Lower lobe of right lung (tissue), 2 donors: Measurements from ENCODE around the gene NTSR2. TPM values are rescaled to one million over a fixed set of nuclear protein-coding genes. Genes with fewer than 3 reads are reported as not detected.

Source experiments
- ATAC-seq, 2 donors: fragments of 200-7000 bp; cut with Tn5 transposase; one replicate each; pipeline ENCODE4 v1.9.1; 2020 to 2022; ENCODE audit warnings: mild to moderate bottlenecking in 2 of 2, moderate library complexity in 2 of 2
- DNase-seq: peaks from one replicate; pipeline ENCODE4 v3.0.0-alpha.2; 2020
- H3K27ac ChIP-seq: fragments of 200-600 bp; one replicate; pipeline ENCODE4 v1.8.0; 2022
- H3K27me3 ChIP-seq: fragments of 200-600 bp; one replicate; pipeline ENCODE4 v1.8.0; 2022; ENCODE audit warnings: low read depth
- H3K36me3 ChIP-seq: fragments of 200-600 bp; one replicate; pipeline ENCODE4 v1.8.0; 2022; ENCODE audit warnings: mild to moderate bottlenecking
- H3K4me1 ChIP-seq: fragments of 200-600 bp; one replicate; pipeline ENCODE4 v1.8.0; 2022
- H3K4me3 ChIP-seq: fragments of 200-600 bp; one replicate; pipeline ENCODE4 v1.8.0; 2022; ENCODE audit warnings: mild to moderate bottlenecking
- H3K9me3 ChIP-seq: fragments of 200-600 bp; one replicate; pipeline ENCODE4 v1.8.0; 2022
- intact Hi-C: fragments of 100-400 bp; cut with DNase I; formaldehyde crosslinking; loops from one replicate; pipeline ENCODE4 v1.11.0; 2022
- total RNA-seq: library from RNA; stranded (reverse); fragmentation: NEBNext Ultra II Directional; extraction: Animal tissue kit (Norgen Biotek cat#: 25700); gene quantifications from one replicate; pipeline ENCODE4 v1.2.1, GENCODE V29; 2021
- TF ChIP-seq, protein P1 (sequence below): fragments of 200-600 bp; IDR thresholded peaks from one replicate; pipeline ENCODE4 v1.8.0; 2022; ENCODE audit warnings: antibody characterized with exemption, mild to moderate bottlenecking
- donor health status: DM: no; HTN: yes; CAD: no; lungs with severe emphysema.

The NTSR2 gene
- total RNA-seq, 1 donor from 2014 or later = not detected

DNA sequence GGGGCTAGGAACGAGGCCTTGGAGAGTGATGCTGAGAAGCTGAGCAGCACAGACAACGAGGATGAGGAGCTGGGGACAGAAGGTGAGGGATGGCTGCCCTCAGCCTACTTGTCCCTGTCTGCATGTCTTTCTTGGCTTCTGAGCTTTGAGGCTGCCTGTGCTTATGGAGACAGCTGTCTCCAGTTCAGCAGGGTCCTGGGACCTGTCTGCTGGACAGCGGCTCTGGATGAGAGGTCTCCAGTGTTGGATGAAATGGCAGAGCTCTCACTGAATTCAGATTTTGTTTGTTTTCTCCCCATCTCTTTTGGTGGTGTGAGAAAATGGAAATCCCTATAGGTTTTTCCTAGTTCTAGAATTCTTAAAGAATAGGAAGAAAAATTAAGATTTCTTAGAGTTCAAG lies 54.8 kb downstream of the NTSR2 start:
- H3K9me3 ChIP-seq = no peaks in the 10 kb centered on the region
- H3K27me3 ChIP-seq = no peaks in the 10 kb centered on the region
- TF ChIP-seq, protein P1, sequence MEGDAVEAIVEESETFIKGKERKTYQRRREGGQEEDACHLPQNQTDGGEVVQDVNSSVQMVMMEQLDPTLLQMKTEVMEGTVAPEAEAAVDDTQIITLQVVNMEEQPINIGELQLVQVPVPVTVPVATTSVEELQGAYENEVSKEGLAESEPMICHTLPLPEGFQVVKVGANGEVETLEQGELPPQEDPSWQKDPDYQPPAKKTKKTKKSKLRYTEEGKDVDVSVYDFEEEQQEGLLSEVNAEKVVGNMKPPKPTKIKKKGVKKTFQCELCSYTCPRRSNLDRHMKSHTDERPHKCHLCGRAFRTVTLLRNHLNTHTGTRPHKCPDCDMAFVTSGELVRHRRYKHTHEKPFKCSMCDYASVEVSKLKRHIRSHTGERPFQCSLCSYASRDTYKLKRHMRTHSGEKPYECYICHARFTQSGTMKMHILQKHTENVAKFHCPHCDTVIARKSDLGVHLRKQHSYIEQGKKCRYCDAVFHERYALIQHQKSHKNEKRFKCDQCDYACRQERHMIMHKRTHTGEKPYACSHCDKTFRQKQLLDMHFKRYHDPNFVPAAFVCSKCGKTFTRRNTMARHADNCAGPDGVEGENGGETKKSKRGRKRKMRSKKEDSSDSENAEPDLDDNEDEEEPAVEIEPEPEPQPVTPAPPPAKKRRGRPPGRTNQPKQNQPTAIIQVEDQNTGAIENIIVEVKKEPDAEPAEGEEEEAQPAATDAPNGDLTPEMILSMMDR = no peak
- no peaks in the 10 kb centered on the region for H3K36me3 ChIP-seq
- DNase-seq = no peak
- intact Hi-C loops = no loop called here
- H3K4me1 ChIP-seq = no peaks in the 10 kb centered on the region
- H3K4me3 ChIP-seq = no peak overlapping the region
- no peak overlapping the region for H3K27ac ChIP-seq
- ATAC-seq = no peak

DNA sequence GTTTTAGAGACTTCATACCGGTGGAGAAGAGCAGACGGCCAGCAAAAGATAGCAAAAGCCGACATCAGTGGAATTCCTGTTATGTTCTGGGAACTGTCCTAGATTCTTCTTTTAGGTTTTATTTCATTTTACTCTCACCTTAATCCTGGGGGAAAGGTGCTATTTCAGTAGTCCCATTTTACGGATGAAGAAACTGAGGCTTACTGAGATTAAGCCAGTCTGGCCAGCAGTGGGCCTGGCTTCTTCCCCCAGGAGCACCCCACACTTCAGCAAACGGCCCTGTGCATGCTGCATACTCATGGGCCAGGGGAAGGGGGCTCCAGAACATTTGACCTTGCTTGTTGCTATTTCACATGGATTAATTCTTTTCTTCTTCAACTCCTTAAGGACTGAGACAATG lies 56.7 kb downstream of the NTSR2 start:
- Histone ChIP-seq H3K4me1 (no peaks in the 10 kb centered on the region), H3K4me3 (no peak overlapping the region), H3K27me3 (no peaks in the 10 kb centered on the region), H3K27ac (no peak overlapping the region), H3K36me3 (no peaks in the 10 kb centered on the region), H3K9me3 (no peaks in the 10 kb centered on the region)
- intact Hi-C loops = no loop called here
- TF ChIP-seq, protein P1 = no peak
- no peak for ATAC-seq
- DNase-seq = no peak

DNA sequence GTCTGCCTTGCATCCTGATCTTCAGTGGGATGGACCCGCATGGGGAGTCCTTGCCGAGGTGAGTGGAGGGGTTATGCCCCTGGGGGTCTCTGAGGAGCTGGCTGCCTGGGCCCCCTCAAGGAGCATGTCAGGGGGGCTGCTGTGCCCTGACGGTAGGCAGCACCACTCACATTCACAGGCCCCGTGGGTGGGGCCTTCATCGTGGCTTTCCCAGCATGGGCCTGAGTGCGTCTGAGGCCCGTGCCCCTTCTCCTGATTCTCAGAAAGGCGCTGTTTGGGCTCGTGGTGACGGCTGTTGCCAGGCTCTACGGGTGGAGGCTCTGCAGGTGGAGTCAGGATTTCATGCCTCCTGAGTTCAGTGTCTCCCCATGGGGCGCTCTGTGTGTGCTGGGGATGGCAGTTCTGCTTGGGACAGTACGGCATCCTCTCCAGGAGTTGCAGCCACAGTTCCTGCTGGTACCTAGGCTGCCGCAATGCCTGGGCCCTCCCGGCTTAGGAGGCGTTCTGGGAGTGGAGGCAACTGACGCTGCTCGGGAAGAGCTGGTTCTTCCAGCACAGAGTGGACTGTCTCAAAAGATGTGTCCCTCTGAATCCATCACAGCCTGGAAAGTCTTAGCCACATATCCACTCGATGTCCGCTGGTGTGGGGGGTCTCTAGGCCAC lies 57.3 kb downstream of the NTSR2 start:
- H3K9me3 ChIP-seq = no peaks in the 10 kb centered on the region
- H3K4me3 ChIP-seq = no peak overlapping the region
- TF ChIP-seq, protein P1 = no peak
- intact Hi-C loops = no loop called here
- DNase-seq = no peak
- H3K27ac ChIP-seq = no peak overlapping the region
- H3K36me3 ChIP-seq = no peaks in the 10 kb centered on the region
- peak in 1 of 2 donors; percentile 8 for ATAC-seq
- no peaks in the 10 kb centered on the region for H3K4me1 ChIP-seq
- no peaks in the 10 kb centered on the region for H3K27me3 ChIP-seq

DNA sequence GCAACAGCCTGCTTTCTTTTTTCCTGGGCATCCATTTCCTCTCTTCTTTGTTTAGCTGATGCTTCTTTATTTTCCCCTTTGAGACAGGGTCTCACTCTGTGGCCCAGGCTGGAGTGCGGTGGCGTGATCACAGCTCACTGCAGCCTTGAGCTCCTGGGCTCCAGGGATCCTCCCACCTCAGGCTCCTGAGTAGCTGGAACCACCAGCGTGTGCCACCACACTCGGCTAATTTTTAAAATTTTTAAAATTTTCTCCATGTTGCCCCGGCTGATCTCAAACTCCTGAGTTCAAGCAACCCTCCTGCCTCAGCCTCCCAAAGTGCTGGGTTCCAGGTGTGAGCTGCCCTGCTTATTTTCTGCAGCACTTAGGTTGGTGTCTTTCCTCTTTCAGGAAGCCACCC lies 58.7 kb downstream of the NTSR2 start:
- Histone ChIP-seq H3K4me3 (no peak overlapping the region), H3K27me3 (no peaks in the 10 kb centered on the region), H3K27ac (no peak overlapping the region), H3K4me1 (no peaks in the 10 kb centered on the region), H3K9me3 (no peaks in the 10 kb centered on the region), H3K36me3 (no peaks in the 10 kb centered on the region)
- intact Hi-C loops = no loop called here
- TF ChIP-seq, protein P1 = no peak
- DNase-seq (no peak), ATAC-seq (no peak)

DNA sequence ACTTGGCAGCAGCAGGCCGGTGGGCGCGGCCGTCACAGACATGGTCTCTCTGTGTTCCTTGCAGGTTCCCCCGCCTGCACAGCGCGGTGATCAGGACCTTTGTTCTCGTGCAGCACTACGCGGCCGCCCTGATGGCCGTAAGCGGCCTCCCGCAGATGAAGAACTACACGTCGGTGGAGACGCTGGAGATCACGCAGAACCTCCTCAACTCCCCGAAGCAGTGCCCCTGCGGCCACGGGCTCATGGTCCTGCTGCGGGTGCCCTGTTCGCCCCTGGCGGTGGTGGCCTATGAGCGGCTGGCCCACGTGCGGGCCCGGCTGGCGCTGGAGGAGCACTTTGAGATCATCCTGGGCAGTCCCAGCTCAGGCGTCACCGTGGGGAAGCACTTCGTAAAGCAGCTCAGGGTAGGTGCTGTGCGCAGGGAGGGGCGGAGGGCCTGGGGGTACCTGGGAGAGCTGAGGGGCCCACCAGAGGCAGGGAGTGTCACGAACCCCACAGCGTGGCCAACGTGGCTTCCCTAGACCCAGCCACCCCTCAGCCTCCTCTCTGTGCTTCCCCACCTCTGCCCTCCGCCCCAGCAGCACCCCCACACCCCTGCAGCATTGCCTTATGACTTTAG lies 59.3 kb downstream of the NTSR2 start:
- no peaks in the 10 kb centered on the region for H3K4me1 ChIP-seq
- no peaks in the 10 kb centered on the region for H3K36me3 ChIP-seq
- H3K9me3 ChIP-seq = no peaks in the 10 kb centered on the region
- TF ChIP-seq, protein P1 = no peak
- DNase-seq (no peak), ATAC-seq (peak in 1 of 2 donors; percentile 18)
- no peak overlapping the region for H3K27ac ChIP-seq
- H3K4me3 ChIP-seq = no peak overlapping the region
- intact Hi-C loops = no loop called here
- H3K27me3 ChIP-seq = no peaks in the 10 kb centered on the region

Other genes with a start within 250 kb of the NTSR2 start
- gene E2F6, start 204.0 kb downstream of the NTSR2 start, total RNA-seq = 12.3 TPM
- 2.3 TPM for gene GREB1, start 136.2 kb downstream of the NTSR2 start, total RNA-seq
- 52.7 TPM for gene LPIN1, start 76.4 kb upstream of the NTSR2 start, total RNA-seq